ENCODE results near the gene MDN1. TPM values are rescaled to one million over a fixed set of nuclear protein-coding genes. Genes with fewer than 3 reads are reported as not detected.
"Not testable (repeated sequence)": the region's sequence is repeated elsewhere in the genome, so short reads cannot be mapped to it uniquely, and the experiment has no call there.

The MDN1 gene
- total RNA-seq, 2 donors from 2014 or later = 85.4 to 145 TPM

GRCh38 chr6:89853068-89853467 lies 33.5 kb upstream of the MDN1 start:
- DNase-seq = no peak
- no peaks in the 10 kb centered on the region for H3K4me1 ChIP-seq (ENCODE audit: control insufficient read depth, insufficient read depth, low read length)
- no peaks in the 10 kb centered on the region for H3K27me3 ChIP-seq (ENCODE audit: control insufficient read depth, insufficient read depth, low read length, poor library complexity, severe bottlenecking)
- peaks cover 83% of the 10 kb centered on the region for H3K36me3 ChIP-seq (ENCODE audit: control insufficient read depth, insufficient read depth, low read length)
- 83 to 88% methylated on average over 1 of the region's 1 CpG for WGBS, 2 experiments (ENCODE audit: insufficient coverage in 1 of 2, insufficient read length in 1 of 2)
- Mint-ChIP-seq H3K36me3 (ENCODE audit: low read depth) (peaks cover 82% of the 10 kb centered on the region), H3K4me1 (no peaks in the 10 kb centered on the region), H3K9me3 (no peaks in the 10 kb centered on the region), H3K27me3 (ENCODE audit: insufficient read depth) (no peaks in the 10 kb centered on the region), H3K4me3 (no peak overlapping the region), H3K27ac (peak overlapping the region; percentile 48)
- no peak for TF ChIP-seq CTCF (conservative IDR thresholded peaks at IDR 0.05)
- no peak overlapping the region for H3K4me3 ChIP-seq (ENCODE audit: low read length)
- no peak overlapping the region for H3K27ac ChIP-seq (ENCODE audit: low read depth, low read length)
- H3K9me3 ChIP-seq (ENCODE audit: control insufficient read depth, low read length) = no peaks in the 10 kb centered on the region
- no peak overlapping the region for H3K9ac ChIP-seq (ENCODE audit: extremely low read depth, low read length, poor library complexity, severe bottlenecking)

- H3K27me3 Mint-ChIP-seq (ENCODE audit: insufficient read depth) = not testable (repeated sequence)
- WGBS, 2 experiments (ENCODE audit: insufficient coverage in 1 of 2, insufficient read length in 1 of 2) = 95 to 96% methylated on average over 4 to 5 of the region's 5 CpGs
Observed at GRCh38 chr6:89847513-89847912, 27.9 kb upstream of the MDN1 start.

GRCh38 chr6:89843070-89843469 lies 23.5 kb upstream of the MDN1 start:
- no peaks in the 10 kb centered on the region for H3K9me3 ChIP-seq (ENCODE audit: control insufficient read depth, low read length)
- Mint-ChIP-seq H3K27ac (peak overlapping the region; percentile 76), H3K4me1 (peaks cover 25% of the 10 kb centered on the region), H3K27me3 (ENCODE audit: insufficient read depth) (no peaks in the 10 kb centered on the region), H3K4me3 (no peak overlapping the region), H3K9me3 (no peaks in the 10 kb centered on the region), H3K36me3 (ENCODE audit: low read depth) (peaks cover 27% of the 10 kb centered on the region)
- no peak for DNase-seq
- peaks cover 29% of the 10 kb centered on the region for H3K36me3 ChIP-seq (ENCODE audit: control insufficient read depth, insufficient read depth, low read length)
- no peaks in the 10 kb centered on the region for H3K27me3 ChIP-seq (ENCODE audit: control insufficient read depth, insufficient read depth, low read length, poor library complexity, severe bottlenecking)
- WGBS, 2 experiments (ENCODE audit: insufficient coverage in 1 of 2, insufficient read length in 1 of 2) = 93 to 95% methylated on average over 3 of the region's 3 CpGs
- TF ChIP-seq CTCF (conservative IDR thresholded peaks at IDR 0.05) = no peak
- H3K4me3 ChIP-seq (ENCODE audit: low read length) = no peak overlapping the region
- H3K9ac ChIP-seq (ENCODE audit: extremely low read depth, low read length, poor library complexity, severe bottlenecking) = no peak overlapping the region
- H3K27ac ChIP-seq (ENCODE audit: low read depth, low read length) = no peak overlapping the region
- peaks cover 9% of the 10 kb centered on the region for H3K4me1 ChIP-seq (ENCODE audit: control insufficient read depth, insufficient read depth, low read length)

More at GRCh38 chr6:89847513-89847912, 27.9 kb upstream of the MDN1 start:
- not testable (repeated sequence) for H3K4me1 ChIP-seq (ENCODE audit: control insufficient read depth, insufficient read depth, low read length); H3K9ac ChIP-seq (ENCODE audit: extremely low read depth, low read length, poor library complexity, severe bottlenecking); H3K9me3 Mint-ChIP-seq; H3K27me3 ChIP-seq (ENCODE audit: control insufficient read depth, insufficient read depth, low read length, poor library complexity, severe bottlenecking); H3K9me3 ChIP-seq (ENCODE audit: control insufficient read depth, low read length); H3K4me3 ChIP-seq (ENCODE audit: low read length); H3K27ac Mint-ChIP-seq; DNase-seq; H3K4me3 Mint-ChIP-seq; H3K27ac ChIP-seq (ENCODE audit: low read depth, low read length)
- peaks cover 19% of the 10 kb centered on the region for H3K4me1 Mint-ChIP-seq
- H3K36me3 ChIP-seq (ENCODE audit: control insufficient read depth, insufficient read depth, low read length) = peaks cover 46% of the 10 kb centered on the region
- H3K36me3 Mint-ChIP-seq (ENCODE audit: low read depth) = peaks cover 48% of the 10 kb centered on the region

- TF ChIP-seq CTCF (conservative IDR thresholded peaks at IDR 0.05) = no peak
- Mint-ChIP-seq H3K27ac (no peak overlapping the region), H3K27me3 (ENCODE audit: insufficient read depth) (no peaks in the 10 kb centered on the region), H3K4me1 (peaks cover 25% of the 10 kb centered on the region), H3K9me3 (no peaks in the 10 kb centered on the region), H3K36me3 (ENCODE audit: low read depth) (peaks cover 31% of the 10 kb centered on the region), H3K4me3 (no peak overlapping the region)
- H3K27me3 ChIP-seq (ENCODE audit: control insufficient read depth, insufficient read depth, low read length, poor library complexity, severe bottlenecking) = no peaks in the 10 kb centered on the region
- H3K36me3 ChIP-seq (ENCODE audit: control insufficient read depth, insufficient read depth, low read length) = peaks cover 26% of the 10 kb centered on the region
- WGBS, 2 experiments (ENCODE audit: insufficient coverage in 1 of 2, insufficient read length in 1 of 2) = 90 to 93% methylated on average over 2 of the region's 2 CpGs
- H3K9ac ChIP-seq (ENCODE audit: extremely low read depth, low read length, poor library complexity, severe bottlenecking) = no peak overlapping the region
- H3K4me1 ChIP-seq (ENCODE audit: control insufficient read depth, insufficient read depth, low read length) = peaks cover 9% of the 10 kb centered on the region
- H3K9me3 ChIP-seq (ENCODE audit: control insufficient read depth, low read length) = no peaks in the 10 kb centered on the region
- no peak for DNase-seq
- no peak overlapping the region for H3K4me3 ChIP-seq (ENCODE audit: low read length)
- H3K27ac ChIP-seq (ENCODE audit: low read depth, low read length) = no peak overlapping the region
Observed at GRCh38 chr6:89842228-89842627, 22.6 kb upstream of the MDN1 start.
